ENCODE results near the gene FOXL2. TPM values are rescaled to one million over a fixed set of nuclear protein-coding genes. Genes with fewer than 3 reads are reported as not detected.

The FOXL2 gene
- total RNA-seq, 1 experiment from 2014 or later = not detected

- no peaks in the 10 kb centered on the region for H3K9me3 ChIP-seq
- no peaks in the 10 kb centered on the region; the same call in 1 of the 2 replicates for H3K27me3 ChIP-seq
- DNase-seq = no peak
- no peak overlapping the region; the same call in 1 of the 2 replicates for H3K4me3 ChIP-seq
- no peaks in the 10 kb centered on the region for H3K36me3 ChIP-seq
These were observed 2.6 kb upstream of the FOXL2 start for GRCh38 chr3:138949445-138950005.

- Histone ChIP-seq H3K27me3 (no peaks in the 10 kb centered on the region; the same call in 1 of the 2 replicates), H3K9me3 (no peaks in the 10 kb centered on the region), H3K4me3 (no peak overlapping the region), H3K36me3 (no peaks in the 10 kb centered on the region)
- no peak for DNase-seq
These were observed 2.1 kb upstream of the FOXL2 start for GRCh38 chr3:138949002-138949418.

DNA sequence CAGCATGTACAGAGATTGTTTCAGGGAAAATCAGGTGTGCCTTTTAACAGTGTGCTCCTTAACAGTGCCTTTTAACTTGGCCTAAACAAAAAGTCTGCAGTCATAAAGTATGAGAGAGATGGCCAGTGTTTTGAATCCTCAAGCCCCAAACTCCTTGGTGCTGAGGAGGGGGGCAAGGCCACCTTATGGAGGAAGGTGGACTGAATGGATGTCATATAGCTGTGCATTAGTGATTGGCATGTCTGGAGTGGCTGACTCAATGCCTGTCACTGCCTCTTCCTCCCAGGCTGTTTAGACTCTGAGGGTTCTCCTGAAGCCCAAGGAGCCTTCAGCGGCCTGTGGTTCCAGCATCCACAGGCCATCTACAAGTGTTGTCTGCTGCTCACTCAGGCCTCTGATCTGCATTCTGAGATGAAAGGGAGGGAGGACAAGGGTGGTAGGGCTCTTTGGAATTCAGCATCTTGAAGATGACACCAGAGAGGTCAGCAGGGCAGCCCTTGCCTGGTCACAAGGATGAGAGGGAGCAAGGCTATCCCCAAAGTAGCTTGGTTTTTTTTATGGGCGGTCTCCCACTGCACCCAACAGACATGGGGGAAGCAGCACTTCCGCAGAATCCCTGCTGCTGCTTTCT lies 1.5 kb upstream of the FOXL2 start:
- DNase-seq = no peak
- H3K9me3 ChIP-seq = no peaks in the 10 kb centered on the region
- H3K4me3 ChIP-seq = no peak overlapping the region
- H3K36me3 ChIP-seq = no peaks in the 10 kb centered on the region
- H3K27me3 ChIP-seq = no peaks in the 10 kb centered on the region; the same call in 1 of the 2 replicates

- Histone ChIP-seq H3K4me3 (no peak overlapping the region), H3K9me3 (no peaks in the 10 kb centered on the region), H3K27me3 (no peaks in the 10 kb centered on the region; the same call in 1 of the 2 replicates), H3K36me3 (no peaks in the 10 kb centered on the region)
- DNase-seq = no peak
These were observed 671 bp upstream of the FOXL2 start for GRCh38 chr3:138947495-138948121.

- H3K4me3 ChIP-seq = no peak overlapping the region
- no peaks in the 10 kb centered on the region; the same call in 1 of the 2 replicates for H3K27me3 ChIP-seq
- H3K9me3 ChIP-seq = no peaks in the 10 kb centered on the region
- H3K36me3 ChIP-seq = no peaks in the 10 kb centered on the region
- DNase-seq = peak; percentile 42
These were observed 951 bp downstream of the FOXL2 start for GRCh38 chr3:138945709-138946662.

GRCh38 chr3:138944929-138945708 lies 1.8 kb downstream of the FOXL2 start:
- Histone ChIP-seq H3K9me3 (no peaks in the 10 kb centered on the region), H3K4me3 (no peak overlapping the region), H3K36me3 (no peaks in the 10 kb centered on the region), H3K27me3 (no peaks in the 10 kb centered on the region; the same call in 1 of the 2 replicates)
- no peak for DNase-seq

DNA sequence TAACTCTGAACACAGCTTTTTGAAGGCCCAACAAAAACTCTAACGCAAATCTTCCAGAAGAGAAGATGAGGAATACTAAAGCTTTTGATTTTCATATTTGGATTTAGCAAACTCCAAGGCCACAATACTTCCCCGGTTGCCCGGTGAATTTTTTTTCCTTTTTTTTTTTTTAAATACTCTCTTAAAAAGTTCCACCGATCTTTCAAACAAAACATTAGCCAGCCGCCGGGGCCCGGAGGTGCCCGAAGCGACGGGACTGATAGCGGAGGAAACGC lies 2.3 kb downstream of the FOXL2 start:
- H3K36me3 ChIP-seq = no peaks in the 10 kb centered on the region
- no peaks in the 10 kb centered on the region; the same call in 1 of the 2 replicates for H3K27me3 ChIP-seq
- DNase-seq = no peak
- no peak overlapping the region for H3K4me3 ChIP-seq
- H3K9me3 ChIP-seq = no peaks in the 10 kb centered on the region

GRCh38 chr3:138943724-138944653 lies 2.9 kb downstream of the FOXL2 start:
- no peaks in the 10 kb centered on the region for H3K36me3 ChIP-seq
- H3K4me3 ChIP-seq = no peak overlapping the region
- no peaks in the 10 kb centered on the region; the same call in 1 of the 2 replicates for H3K27me3 ChIP-seq
- no peaks in the 10 kb centered on the region for H3K9me3 ChIP-seq
- no peak for DNase-seq

DNA sequence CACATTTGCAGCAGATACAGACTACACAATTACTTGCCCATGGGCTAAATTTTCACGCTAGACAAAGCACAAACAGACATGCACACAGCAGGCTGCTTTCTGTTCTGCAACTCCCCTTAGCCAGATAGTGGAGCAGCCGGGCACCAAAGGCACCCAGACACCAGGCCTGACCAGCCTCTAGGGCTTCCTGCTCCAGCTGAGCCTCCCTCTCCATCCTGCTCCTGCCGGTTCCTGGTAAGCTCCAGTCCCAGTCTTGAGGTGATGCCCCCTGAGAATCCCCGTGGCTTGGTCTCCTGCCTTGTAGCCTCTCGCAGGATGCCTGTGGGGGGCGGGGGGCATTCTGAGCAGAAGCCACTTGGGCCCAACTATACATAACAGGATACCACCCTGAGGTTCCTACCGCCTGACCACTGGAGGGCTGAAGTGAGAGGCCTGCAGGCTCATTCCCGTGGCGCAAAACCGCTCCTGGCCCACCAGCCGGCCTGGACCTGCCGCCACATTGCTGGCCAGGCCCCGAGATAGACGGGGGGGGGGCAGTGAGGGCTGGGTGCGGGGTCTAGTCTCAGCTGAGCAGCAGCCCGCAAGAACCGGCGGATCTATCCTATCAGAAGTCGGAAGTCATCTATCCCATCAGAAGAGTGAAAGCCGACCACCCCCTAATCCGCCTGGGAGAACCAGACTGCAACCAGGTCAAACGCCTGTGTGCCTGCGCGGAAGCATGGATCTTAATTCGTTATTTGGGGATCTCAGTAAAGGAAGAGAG lies 3.9 kb downstream of the FOXL2 start:
- Histone ChIP-seq H3K27me3 (no peaks in the 10 kb centered on the region; the same call in 1 of the 2 replicates), H3K4me3 (no peak overlapping the region), H3K36me3 (no peaks in the 10 kb centered on the region), H3K9me3 (no peaks in the 10 kb centered on the region)
- no peak for DNase-seq

GRCh38 chr3:138942271-138942670 lies 4.7 kb downstream of the FOXL2 start:
- no peaks in the 10 kb centered on the region for H3K9me3 ChIP-seq
- no peak overlapping the region for H3K4me3 ChIP-seq
- DNase-seq = no peak
- H3K36me3 ChIP-seq = no peaks in the 10 kb centered on the region
- H3K27me3 ChIP-seq = no peaks in the 10 kb centered on the region; the same call in 1 of the 2 replicates

GRCh38 chr3:138941259-138941885 lies 5.6 kb downstream of the FOXL2 start:
- Histone ChIP-seq H3K27me3 (no peaks in the 10 kb centered on the region; the same call in 1 of the 2 replicates), H3K36me3 (no peaks in the 10 kb centered on the region), H3K4me3 (no peak overlapping the region), H3K9me3 (no peaks in the 10 kb centered on the region; the same call in 1 of the 2 replicates)
- DNase-seq = peak; percentile 75

- H3K36me3 ChIP-seq = no peaks in the 10 kb centered on the region
- no peaks in the 10 kb centered on the region; the same call in 1 of the 2 replicates for H3K9me3 ChIP-seq
- no peak overlapping the region for H3K4me3 ChIP-seq
- no peak for DNase-seq
- no peaks in the 10 kb centered on the region for H3K27me3 ChIP-seq
These were observed 6.5 kb downstream of the FOXL2 start for GRCh38 chr3:138940446-138940845.

GRCh38 chr3:138939561-138940241 lies 7.2 kb downstream of the FOXL2 start:
- Histone ChIP-seq H3K9me3 (no peaks in the 10 kb centered on the region; the same call in 1 of the 2 replicates), H3K27me3 (no peaks in the 10 kb centered on the region), H3K4me3 (no peak overlapping the region), H3K36me3 (no peaks in the 10 kb centered on the region)
- DNase-seq = no peak

Data from MG63 (cell line).